ENCODE results near the gene RAB6B. TPM values are rescaled to one million over a fixed set of nuclear protein-coding genes. Genes with fewer than 3 reads are reported as not detected.

The RAB6B gene
- total RNA-seq, 1 experiment from 2014 or later = 1.2 TPM

DNA sequence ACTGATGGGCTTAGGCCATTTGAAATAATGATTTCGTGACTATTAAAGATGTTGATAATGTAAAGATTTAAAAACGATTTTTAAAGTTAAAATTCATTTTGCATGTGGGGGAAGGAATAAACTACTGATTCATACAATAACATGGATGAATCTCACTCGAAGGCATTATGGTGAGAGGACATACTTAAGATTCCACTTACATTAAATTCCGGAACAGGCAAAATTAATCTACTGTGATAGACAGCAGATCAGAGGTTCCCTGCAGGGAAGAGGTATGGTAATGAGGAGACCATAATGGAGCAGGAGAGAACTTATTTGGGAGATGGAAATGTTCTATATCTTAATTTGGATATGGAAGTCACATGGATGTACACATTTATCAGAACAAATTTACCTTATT is 28.4 kb upstream of the RAB6B start:
- H3K4me3 ChIP-seq (ENCODE audit: insufficient read depth, low read depth, low read length) = no peak overlapping the region
- H3K36me3 ChIP-seq (replicated peaks; ENCODE audit: control insufficient read depth, insufficient read depth, low read length) = no peaks in the 10 kb centered on the region
- DNase-seq = no peak
- H3K27me3 ChIP-seq (ENCODE audit: control insufficient read depth, insufficient read depth, low read length) = peaks cover 17% of the 10 kb centered on the region

DNA sequence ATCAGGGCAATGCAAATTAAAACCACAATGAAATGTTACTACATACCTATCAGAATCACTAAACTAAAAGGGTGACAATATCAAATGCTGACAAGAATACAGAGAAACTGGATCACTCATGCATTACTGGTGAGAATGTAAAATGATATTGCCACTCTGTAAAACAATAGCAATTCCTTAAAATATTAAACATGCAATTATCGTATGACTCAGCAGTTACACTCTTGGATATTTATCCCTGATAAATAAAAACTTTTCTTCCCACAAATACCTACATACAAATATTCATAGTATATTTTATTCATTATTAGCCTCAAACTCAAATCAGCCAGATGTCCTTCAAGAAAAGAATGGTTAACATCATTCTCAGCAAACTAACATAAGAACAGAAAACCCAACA is 25.9 kb upstream of the RAB6B start:
- no peak overlapping the region for H3K4me3 ChIP-seq (ENCODE audit: insufficient read depth, low read depth, low read length)
- H3K36me3 ChIP-seq (replicated peaks; ENCODE audit: control insufficient read depth, insufficient read depth, low read length) = no peaks in the 10 kb centered on the region
- no peak for DNase-seq
- H3K27me3 ChIP-seq (ENCODE audit: control insufficient read depth, insufficient read depth, low read length) = peaks cover under 1% of the 10 kb centered on the region; the same call in 1 of the 2 replicates

DNA sequence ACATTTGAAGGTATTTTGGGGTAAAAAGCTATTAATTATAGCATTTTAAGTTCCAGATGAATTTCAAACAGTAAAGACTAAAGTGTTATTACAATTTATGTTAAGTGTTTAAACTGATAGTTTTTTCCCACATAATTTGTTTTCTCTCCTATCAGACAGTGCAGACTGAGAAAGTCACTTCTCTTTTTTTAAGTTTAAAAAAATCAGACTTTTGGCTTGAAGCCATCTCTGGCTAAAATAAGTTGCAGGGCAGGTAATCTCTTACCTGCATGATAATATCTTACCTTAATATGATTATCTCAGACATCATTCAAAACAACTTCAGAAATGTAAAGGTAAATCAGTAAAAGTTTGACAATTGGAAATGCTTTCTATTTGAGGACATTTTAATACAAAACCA is 21.5 kb upstream of the RAB6B start:
- no peaks in the 10 kb centered on the region for H3K27me3 ChIP-seq (ENCODE audit: control insufficient read depth, insufficient read depth, low read length)
- H3K36me3 ChIP-seq (replicated peaks; ENCODE audit: control insufficient read depth, insufficient read depth, low read length) = no peaks in the 10 kb centered on the region
- no peak for DNase-seq
- H3K4me3 ChIP-seq (ENCODE audit: insufficient read depth, low read depth, low read length) = no peak overlapping the region

GRCh38 chr3:133915685-133916658 is 20.3 kb upstream of the RAB6B start:
- Histone ChIP-seq H3K4me3 (ENCODE audit: insufficient read depth, low read depth, low read length) (no peak overlapping the region), H3K27me3 (ENCODE audit: control insufficient read depth, insufficient read depth, low read length) (no peaks in the 10 kb centered on the region)
- no peak for DNase-seq

GRCh38 chr3:133914839-133915600 is 19.3 kb upstream of the RAB6B start:
- no peak overlapping the region for H3K4me3 ChIP-seq (ENCODE audit: insufficient read depth, low read depth, low read length)
- H3K27me3 ChIP-seq (ENCODE audit: control insufficient read depth, insufficient read depth, low read length) = no peaks in the 10 kb centered on the region
- DNase-seq = no peak
- no peaks in the 10 kb centered on the region for H3K36me3 ChIP-seq (replicated peaks; ENCODE audit: control insufficient read depth, insufficient read depth, low read length)

More at GRCh38 chr3:133915685-133916658, 20.3 kb upstream of the RAB6B start:
- no peaks in the 10 kb centered on the region for H3K36me3 ChIP-seq (replicated peaks; ENCODE audit: control insufficient read depth, insufficient read depth, low read length)

DNA sequence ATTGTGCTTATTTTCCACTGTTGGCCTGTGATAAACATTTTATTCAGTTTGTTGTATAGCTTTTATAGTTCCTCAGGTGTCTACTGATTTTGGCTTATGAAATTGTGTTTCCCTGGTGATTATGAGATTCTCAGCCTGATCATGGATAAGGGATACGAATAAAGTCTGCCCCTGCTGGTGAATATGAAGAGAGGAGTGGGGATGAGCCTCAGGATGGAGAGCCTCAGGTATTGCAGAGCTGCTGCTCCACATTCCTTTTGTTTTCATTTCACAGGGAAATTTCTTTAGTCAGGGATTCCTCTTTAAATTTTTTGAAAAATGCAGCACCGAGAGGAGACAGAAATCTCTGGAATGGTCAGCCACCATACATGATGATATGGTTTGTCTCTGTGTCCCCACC is 14.7 kb upstream of the RAB6B start:
- Histone ChIP-seq H3K4me3 (ENCODE audit: insufficient read depth, low read depth, low read length) (no peak overlapping the region), H3K27me3 (ENCODE audit: control insufficient read depth, insufficient read depth, low read length) (no peaks in the 10 kb centered on the region), H3K36me3 (replicated peaks; ENCODE audit: control insufficient read depth, insufficient read depth, low read length) (no peaks in the 10 kb centered on the region)
- peak; percentile 60 for DNase-seq

DNA sequence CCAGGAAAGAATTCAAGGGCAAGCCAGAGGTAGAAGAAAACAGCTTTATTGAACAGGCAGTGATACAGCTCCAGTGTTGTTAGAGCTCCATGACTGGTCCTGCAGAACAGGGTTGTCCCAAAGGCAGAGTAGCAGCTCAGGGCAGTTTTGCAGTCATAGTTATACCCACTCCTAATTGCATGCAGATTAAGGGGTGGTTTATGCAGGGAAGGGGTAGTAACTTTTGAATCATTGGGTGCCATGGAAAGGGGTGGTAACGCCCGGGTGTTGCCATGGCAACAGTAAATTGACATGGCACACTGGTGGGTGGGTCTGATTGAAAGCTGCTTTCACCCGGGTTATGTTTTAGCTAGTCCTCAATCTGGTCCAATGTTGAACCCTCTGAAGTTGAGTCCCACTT is 9.7 kb upstream of the RAB6B start:
- no peak for DNase-seq
- Histone ChIP-seq H3K27me3 (ENCODE audit: control insufficient read depth, insufficient read depth, low read length) (no peaks in the 10 kb centered on the region), H3K36me3 (replicated peaks; ENCODE audit: control insufficient read depth, insufficient read depth, low read length) (no peaks in the 10 kb centered on the region)

DNA sequence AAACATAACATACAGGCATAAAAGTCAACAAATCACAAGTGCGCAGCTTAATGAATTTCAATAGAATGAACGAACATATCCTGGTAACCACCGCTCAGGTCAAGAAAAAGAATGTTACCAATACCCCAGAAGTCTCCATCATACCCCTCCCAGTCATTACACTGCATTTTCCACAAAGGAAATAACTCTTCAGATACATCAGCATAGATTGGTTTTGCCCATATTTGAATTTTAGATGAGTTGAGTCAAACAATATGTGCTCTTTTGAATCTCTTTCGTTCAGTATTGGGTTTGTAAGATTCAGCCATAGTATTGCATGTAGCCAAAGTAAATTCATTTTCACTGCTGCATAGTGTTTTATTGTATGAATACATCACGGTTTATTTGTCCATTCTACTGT is 6.2 kb upstream of the RAB6B start:
- no peak for DNase-seq
- H3K36me3 ChIP-seq (replicated peaks; ENCODE audit: control insufficient read depth, insufficient read depth, low read length) = no peaks in the 10 kb centered on the region
- H3K4me3 ChIP-seq (ENCODE audit: insufficient read depth, low read depth, low read length) = no peak overlapping the region
- peaks cover 12% of the 10 kb centered on the region for H3K27me3 ChIP-seq (ENCODE audit: control insufficient read depth, insufficient read depth, low read length)

More for the DNA sequence above, 9.7 kb upstream of the RAB6B start:
- no peak overlapping the region for H3K4me3 ChIP-seq (ENCODE audit: insufficient read depth, low read depth, low read length)

GRCh38 chr3:133901083-133901482 is 5.4 kb upstream of the RAB6B start:
- no peak overlapping the region for H3K4me3 ChIP-seq (ENCODE audit: insufficient read depth, low read depth, low read length)
- DNase-seq = no peak
- H3K36me3 ChIP-seq (replicated peaks; ENCODE audit: control insufficient read depth, insufficient read depth, low read length) = no peaks in the 10 kb centered on the region
- H3K27me3 ChIP-seq (ENCODE audit: control insufficient read depth, insufficient read depth, low read length) = peaks cover 20% of the 10 kb centered on the region

DNA sequence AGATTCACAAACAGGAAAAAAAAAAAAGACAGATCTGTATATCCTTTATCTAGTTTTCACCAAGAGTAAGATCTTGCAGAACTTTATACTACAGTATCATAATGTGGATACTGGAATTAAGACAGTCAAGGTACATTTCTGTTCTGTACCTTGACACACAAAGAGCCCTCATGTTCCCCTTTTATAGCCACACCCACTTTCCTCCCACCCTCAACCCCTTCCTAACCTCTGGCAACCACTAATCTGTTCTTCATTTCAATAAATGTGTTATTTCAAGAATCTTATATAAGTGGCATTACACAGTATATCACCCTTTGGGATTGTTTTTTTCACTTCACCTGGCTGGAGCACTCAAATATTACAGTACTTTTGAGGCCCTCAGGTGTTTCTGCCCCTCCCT is 3.6 kb upstream of the RAB6B start:
- Histone ChIP-seq H3K36me3 (replicated peaks; ENCODE audit: control insufficient read depth, insufficient read depth, low read length) (no peaks in the 10 kb centered on the region), H3K4me3 (ENCODE audit: insufficient read depth, low read depth, low read length) (no peak overlapping the region), H3K27me3 (ENCODE audit: control insufficient read depth, insufficient read depth, low read length) (peaks cover 34% of the 10 kb centered on the region)
- DNase-seq = no peak

GRCh38 chr3:133897547-133897946 is 1.9 kb upstream of the RAB6B start:
- Histone ChIP-seq H3K36me3 (replicated peaks; ENCODE audit: control insufficient read depth, insufficient read depth, low read length) (no peaks in the 10 kb centered on the region), H3K27me3 (ENCODE audit: control insufficient read depth, insufficient read depth, low read length) (peaks cover 48% of the 10 kb centered on the region), H3K4me3 (ENCODE audit: insufficient read depth, low read depth, low read length) (no peak overlapping the region)
- DNase-seq = no peak

DNA sequence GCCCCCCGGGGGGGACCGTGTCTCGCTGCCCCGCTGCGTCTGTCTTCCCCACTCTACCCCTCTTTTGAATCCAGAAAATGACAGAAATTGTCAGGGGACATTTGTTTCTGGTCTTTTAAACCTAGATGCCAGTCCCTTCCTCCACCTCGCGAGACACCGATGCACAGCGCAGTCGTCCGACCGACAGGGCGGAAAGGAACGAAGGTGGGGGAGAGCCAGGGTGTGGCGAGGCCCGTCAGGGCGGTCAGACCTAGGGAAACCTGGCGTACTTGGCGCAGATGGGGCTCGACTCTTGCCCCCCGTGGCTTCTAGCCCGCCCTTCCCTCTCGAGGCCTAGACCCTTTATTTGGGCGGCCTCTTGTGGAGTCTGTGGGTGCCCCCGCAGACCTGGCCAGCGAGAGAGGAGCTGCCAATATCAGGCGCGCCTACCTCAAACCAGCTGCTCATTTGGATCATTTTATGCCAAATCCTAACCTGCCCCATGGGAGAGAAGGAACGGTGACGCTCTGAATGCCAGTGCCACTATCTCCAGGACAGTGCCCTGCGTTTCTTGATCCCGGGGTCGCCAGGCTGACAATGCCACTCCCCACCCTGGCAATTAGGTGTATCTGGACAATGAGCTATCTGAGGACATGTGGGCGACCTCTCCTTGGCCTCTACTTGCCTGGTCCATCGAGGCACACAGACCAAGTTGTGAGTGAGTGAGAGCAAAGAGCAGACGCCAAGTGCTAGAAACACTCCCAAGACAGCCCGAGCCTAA is 500 bp upstream of the RAB6B start:
- peaks cover 48% of the 10 kb centered on the region for H3K27me3 ChIP-seq (ENCODE audit: control insufficient read depth, insufficient read depth, low read length)
- H3K4me3 ChIP-seq (ENCODE audit: insufficient read depth, low read depth, low read length) = peak overlapping the region; percentile 70
- DNase-seq = peak; percentile 75

DNA sequence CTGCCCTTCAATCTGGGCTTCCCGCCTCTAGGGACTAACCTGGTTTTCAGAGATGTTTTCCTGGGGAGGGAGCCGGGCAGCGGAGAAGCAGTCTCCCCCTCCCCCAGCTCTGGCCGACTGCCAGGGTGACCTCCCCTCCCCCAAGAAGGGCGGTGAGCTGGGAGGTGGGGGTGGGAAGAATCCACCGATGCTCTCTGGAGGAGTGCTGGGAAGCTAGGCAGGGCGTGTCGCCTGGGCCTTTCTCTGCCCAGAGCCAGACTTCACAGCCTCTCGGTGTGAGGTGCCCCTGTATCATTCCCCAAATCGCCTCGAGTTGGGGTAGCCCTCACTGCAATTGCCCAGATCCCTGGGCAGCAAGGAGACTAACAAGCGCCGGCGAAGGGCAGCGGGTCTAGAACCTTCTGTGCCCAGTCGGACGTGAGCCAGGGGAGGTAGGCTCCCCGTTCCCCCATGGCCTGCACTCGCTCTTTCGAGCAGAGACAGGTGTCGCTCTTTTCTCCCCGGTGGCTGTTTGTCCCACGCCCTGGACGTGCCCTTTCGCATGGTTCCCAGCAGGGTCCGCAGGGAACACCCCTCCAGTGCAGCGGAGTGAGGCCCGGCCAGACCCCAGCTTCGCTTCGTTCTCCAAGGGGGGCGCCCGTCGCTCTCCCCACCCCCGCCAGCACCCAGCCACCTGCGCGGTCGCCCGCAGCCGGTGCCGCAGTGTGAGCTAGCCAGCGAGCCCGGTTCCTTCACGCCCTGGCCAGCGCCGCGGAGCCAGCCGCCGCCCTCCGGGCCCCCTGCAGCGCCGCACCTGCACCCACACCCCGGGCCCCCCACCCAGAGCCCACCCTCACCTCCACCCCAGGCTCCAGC is 1.1 kb downstream of the RAB6B start:
- H3K36me3 ChIP-seq (replicated peaks; ENCODE audit: control insufficient read depth, insufficient read depth, low read length) = no peaks in the 10 kb centered on the region
- peaks cover 48% of the 10 kb centered on the region for H3K27me3 ChIP-seq (ENCODE audit: control insufficient read depth, insufficient read depth, low read length)
- DNase-seq = peak; percentile 80
- H3K4me3 ChIP-seq (ENCODE audit: insufficient read depth, low read depth, low read length) = peak overlapping the region; percentile 70

More for the DNA sequence above, 500 bp upstream of the RAB6B start:
- H3K36me3 ChIP-seq (replicated peaks; ENCODE audit: control insufficient read depth, insufficient read depth, low read length) = no peaks in the 10 kb centered on the region
